ENCODE data around the gene MACROH2A1. TPM values are rescaled to one million over a fixed set of nuclear protein-coding genes. Genes with fewer than 3 reads are reported as not detected.

The MACROH2A1 gene
- total RNA-seq, 1 experiment from 2014 or later, result 83.8 TPM

DNA sequence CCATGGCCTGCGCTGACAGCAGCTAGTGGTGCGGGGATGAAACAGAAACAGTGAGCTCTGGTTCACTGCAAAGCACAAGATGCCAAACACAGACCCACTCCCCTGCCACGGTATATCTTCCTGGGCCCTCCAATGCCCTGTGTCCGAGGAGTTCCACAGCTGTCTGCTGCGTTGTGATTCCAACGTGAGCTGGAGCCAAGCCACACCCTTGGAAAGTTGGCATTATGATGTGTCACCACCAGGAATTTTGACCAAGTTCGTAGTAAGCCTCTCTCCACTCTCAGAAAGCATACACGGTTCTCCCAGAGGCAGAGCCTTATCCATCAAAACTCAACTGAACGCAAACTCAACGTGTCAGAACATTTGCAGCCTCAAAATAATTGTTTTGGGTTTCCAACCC is 55.6 kb downstream of the MACROH2A1 start (continued):
- TF ChIP-seq, protein P1, sequence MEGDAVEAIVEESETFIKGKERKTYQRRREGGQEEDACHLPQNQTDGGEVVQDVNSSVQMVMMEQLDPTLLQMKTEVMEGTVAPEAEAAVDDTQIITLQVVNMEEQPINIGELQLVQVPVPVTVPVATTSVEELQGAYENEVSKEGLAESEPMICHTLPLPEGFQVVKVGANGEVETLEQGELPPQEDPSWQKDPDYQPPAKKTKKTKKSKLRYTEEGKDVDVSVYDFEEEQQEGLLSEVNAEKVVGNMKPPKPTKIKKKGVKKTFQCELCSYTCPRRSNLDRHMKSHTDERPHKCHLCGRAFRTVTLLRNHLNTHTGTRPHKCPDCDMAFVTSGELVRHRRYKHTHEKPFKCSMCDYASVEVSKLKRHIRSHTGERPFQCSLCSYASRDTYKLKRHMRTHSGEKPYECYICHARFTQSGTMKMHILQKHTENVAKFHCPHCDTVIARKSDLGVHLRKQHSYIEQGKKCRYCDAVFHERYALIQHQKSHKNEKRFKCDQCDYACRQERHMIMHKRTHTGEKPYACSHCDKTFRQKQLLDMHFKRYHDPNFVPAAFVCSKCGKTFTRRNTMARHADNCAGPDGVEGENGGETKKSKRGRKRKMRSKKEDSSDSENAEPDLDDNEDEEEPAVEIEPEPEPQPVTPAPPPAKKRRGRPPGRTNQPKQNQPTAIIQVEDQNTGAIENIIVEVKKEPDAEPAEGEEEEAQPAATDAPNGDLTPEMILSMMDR (IDR thresholded peaks at IDR 0.05), result no peak
- TF ChIP-seq ZNF396 (CRISPR knock-in tag; IDR thresholded peaks at IDR 0.05; ENCODE audit: borderline replicate concordance), result no peak
- TF ChIP-seq, protein P2, sequence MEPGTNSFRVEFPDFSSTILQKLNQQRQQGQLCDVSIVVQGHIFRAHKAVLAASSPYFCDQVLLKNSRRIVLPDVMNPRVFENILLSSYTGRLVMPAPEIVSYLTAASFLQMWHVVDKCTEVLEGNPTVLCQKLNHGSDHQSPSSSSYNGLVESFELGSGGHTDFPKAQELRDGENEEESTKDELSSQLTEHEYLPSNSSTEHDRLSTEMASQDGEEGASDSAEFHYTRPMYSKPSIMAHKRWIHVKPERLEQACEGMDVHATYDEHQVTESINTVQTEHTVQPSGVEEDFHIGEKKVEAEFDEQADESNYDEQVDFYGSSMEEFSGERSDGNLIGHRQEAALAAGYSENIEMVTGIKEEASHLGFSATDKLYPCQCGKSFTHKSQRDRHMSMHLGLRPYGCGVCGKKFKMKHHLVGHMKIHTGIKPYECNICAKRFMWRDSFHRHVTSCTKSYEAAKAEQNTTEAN (CRISPR knock-in tag; IDR thresholded peaks at IDR 0.05), result no peak

DNA sequence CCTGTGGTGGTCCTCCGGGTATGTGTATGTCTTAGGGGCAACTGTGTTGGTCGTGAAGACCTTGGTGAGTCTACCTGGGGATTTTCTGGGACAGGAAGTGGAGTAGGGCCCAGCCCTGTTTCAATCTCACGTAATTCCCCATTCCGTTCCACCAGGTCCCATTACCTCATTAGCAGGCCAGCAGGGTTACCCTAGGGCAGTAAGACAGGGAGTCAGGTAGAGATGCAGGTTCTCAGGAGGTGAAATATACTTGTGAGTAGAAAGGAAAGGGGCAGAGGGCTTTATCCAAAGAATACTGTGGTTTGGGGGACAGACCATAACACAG is 56.5 kb downstream of the MACROH2A1 start:
- no peak for DNase-seq (ENCODE audit: low spot score)
- TF ChIP-seq ESRRA (CRISPR knock-in tag; IDR thresholded peaks at IDR 0.05; ENCODE audit: borderline replicate concordance), result no peak
- TF ChIP-seq, protein P3, sequence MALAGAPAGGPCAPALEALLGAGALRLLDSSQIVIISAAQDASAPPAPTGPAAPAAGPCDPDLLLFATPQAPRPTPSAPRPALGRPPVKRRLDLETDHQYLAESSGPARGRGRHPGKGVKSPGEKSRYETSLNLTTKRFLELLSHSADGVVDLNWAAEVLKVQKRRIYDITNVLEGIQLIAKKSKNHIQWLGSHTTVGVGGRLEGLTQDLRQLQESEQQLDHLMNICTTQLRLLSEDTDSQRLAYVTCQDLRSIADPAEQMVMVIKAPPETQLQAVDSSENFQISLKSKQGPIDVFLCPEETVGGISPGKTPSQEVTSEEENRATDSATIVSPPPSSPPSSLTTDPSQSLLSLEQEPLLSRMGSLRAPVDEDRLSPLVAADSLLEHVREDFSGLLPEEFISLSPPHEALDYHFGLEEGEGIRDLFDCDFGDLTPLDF (CRISPR knock-in tag; IDR thresholded peaks at IDR 0.05), result no peak
- TF ChIP-seq OVOL2 (CRISPR knock-in tag; IDR thresholded peaks at IDR 0.05; ENCODE audit: borderline replicate concordance), result no peak
- TF ChIP-seq MXD4 (CRISPR knock-in tag; IDR thresholded peaks at IDR 0.05; ENCODE audit: borderline replicate concordance), result no peak
- ATAC-seq, result no peak
- H3K27me3 Mint-ChIP-seq (ENCODE audit: low read depth), result no peaks in the 10 kb centered on the region
- H3K9me3 Mint-ChIP-seq, result no peaks in the 10 kb centered on the region
- no peak overlapping the region for H3K27ac Mint-ChIP-seq
- peaks cover 19% of the 10 kb centered on the region for H3K36me3 Mint-ChIP-seq
- ChIA-PET POLR2A (no interaction called here), CTCF (no interaction called here)
- H3K4me3 Mint-ChIP-seq, result no peak overlapping the region
- H3K4me1 Mint-ChIP-seq, result no peaks in the 10 kb centered on the region

DNA sequence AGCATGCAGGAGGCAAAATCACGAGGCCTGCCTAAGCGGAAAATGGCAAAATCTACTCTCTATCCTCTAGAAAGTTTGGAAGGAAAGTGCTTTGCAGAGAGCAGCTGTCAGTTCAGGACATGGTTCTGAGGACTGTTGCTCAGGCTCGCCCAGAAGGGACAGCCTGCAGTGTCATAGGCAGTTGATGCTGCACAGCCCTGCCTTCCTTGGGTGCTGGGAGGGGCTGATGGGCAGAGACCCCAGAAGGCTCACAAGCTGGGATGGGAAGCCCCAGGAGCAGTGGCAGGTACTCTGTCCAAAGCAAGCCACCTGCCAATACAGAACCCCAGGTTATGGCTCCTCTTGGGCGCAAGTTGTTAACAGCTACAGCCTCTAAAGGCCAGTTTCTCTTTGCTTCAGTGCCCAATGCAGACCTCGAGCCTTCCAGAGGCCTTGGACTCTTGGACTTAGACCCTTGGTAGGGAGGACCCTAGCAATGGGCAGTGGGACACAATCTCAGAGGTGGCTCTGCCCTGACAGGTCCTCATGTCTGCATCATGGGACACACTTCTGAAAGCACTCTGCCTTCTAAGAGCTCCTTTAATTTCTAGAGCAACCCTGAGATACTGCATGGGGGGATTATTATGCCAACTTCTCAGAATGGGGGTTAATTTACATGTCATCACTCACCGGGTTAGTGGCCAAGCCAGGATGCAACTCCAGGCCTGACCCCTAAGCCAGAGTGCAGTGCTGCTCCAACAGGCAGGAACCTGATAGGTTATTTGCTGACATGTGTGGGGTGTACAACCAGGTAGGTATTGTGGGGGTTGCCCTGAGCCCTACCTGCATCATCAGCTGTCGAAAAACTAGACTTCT is 57.1 kb downstream of the MACROH2A1 start:
- ATAC-seq (no peak), DNase-seq (ENCODE audit: low spot score) (no peak)
- ChIA-PET POLR2A (no interaction called here), CTCF (no interaction called here)
- Mint-ChIP-seq H3K4me1 (no peaks in the 10 kb centered on the region), H3K4me3 (no peak overlapping the region), H3K27me3 (ENCODE audit: low read depth) (no peaks in the 10 kb centered on the region), H3K36me3 (peaks cover 19% of the 10 kb centered on the region), H3K9me3 (no peaks in the 10 kb centered on the region), H3K27ac (no peak overlapping the region)
- TF ChIP-seq HMGA2 (CRISPR knock-in tag; IDR thresholded peaks at IDR 0.05), result no peak
- no peak for TF ChIP-seq ELF4 (CRISPR knock-in tag; IDR thresholded peaks at IDR 0.05; ENCODE audit: low read depth)
- no peak for TF ChIP-seq NFYB (CRISPR knock-in tag; conservative IDR thresholded peaks at IDR 0.05; ENCODE audit: low read depth)
- no peak for TF ChIP-seq ZNF121 (CRISPR knock-in tag; IDR thresholded peaks at IDR 0.05)
- TF ChIP-seq, protein P4, sequence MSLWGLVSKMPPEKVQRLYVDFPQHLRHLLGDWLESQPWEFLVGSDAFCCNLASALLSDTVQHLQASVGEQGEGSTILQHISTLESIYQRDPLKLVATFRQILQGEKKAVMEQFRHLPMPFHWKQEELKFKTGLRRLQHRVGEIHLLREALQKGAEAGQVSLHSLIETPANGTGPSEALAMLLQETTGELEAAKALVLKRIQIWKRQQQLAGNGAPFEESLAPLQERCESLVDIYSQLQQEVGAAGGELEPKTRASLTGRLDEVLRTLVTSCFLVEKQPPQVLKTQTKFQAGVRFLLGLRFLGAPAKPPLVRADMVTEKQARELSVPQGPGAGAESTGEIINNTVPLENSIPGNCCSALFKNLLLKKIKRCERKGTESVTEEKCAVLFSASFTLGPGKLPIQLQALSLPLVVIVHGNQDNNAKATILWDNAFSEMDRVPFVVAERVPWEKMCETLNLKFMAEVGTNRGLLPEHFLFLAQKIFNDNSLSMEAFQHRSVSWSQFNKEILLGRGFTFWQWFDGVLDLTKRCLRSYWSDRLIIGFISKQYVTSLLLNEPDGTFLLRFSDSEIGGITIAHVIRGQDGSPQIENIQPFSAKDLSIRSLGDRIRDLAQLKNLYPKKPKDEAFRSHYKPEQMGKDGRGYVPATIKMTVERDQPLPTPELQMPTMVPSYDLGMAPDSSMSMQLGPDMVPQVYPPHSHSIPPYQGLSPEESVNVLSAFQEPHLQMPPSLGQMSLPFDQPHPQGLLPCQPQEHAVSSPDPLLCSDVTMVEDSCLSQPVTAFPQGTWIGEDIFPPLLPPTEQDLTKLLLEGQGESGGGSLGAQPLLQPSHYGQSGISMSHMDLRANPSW (CRISPR knock-in tag; conservative IDR thresholded peaks at IDR 0.05; ENCODE audit: low read depth), result no peak
- TF ChIP-seq, protein P5, sequence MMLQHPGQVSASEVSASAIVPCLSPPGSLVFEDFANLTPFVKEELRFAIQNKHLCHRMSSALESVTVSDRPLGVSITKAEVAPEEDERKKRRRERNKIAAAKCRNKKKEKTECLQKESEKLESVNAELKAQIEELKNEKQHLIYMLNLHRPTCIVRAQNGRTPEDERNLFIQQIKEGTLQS (CRISPR knock-in tag; conservative IDR thresholded peaks at IDR 0.05), result no peak
- TF ChIP-seq, protein P3 (CRISPR knock-in tag; IDR thresholded peaks at IDR 0.05), result no peak
- TF ChIP-seq, protein P6, sequence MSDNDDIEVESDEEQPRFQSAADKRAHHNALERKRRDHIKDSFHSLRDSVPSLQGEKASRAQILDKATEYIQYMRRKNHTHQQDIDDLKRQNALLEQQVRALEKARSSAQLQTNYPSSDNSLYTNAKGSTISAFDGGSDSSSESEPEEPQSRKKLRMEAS (CRISPR knock-in tag; IDR thresholded peaks at IDR 0.05), result no peak
- TF ChIP-seq MYBL2 (CRISPR knock-in tag; IDR thresholded peaks at IDR 0.05), result no peak
- no peak for TF ChIP-seq RELA (CRISPR knock-in tag; IDR thresholded peaks at IDR 0.05; ENCODE audit: borderline replicate concordance)
- TF ChIP-seq NFE2L1 (CRISPR knock-in tag; IDR thresholded peaks at IDR 0.05), result no peak
- TF ChIP-seq NFATC4 (CRISPR knock-in tag; IDR thresholded peaks at IDR 0.05), result no peak
- TF ChIP-seq, protein P7, sequence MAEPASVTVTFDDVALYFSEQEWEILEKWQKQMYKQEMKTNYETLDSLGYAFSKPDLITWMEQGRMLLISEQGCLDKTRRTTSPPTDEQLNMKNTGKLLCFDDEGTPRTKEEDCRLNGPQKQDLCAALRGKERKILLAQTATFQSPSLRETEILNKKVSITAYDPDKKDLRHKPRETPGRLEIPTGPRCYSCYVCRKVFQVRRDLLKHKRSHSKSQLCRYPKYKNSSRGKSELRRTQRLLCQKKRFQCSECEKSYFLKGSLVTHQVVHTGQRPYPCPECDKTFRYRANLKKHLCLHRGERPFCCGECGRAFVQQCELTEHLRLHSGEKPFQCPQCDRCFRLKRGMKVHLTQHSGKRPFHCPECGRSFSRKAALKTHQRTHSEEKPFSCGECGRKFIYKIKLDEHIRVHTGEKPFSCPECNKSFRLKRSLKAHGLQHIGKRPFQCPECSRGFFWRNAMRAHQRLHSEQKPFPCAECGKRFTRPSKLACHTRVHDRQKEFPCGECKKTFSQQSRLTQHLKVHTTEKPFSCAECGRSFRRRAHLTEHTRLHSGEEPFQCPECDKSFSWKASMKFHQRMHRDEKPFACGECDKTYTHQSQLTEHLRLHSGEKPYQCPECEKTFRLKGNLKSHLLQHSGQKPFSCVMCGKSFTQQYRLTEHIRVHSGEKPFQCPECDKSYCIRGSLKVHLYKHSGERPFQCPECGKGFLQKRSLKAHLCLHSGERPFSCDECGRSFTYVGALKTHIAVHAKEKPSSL (CRISPR knock-in tag; conservative IDR thresholded peaks at IDR 0.05), result no peak
